G401 (cell line): Measurements from ENCODE around the gene ALS2. TPM values are rescaled to one million over a fixed set of nuclear protein-coding genes. Genes with fewer than 3 reads are reported as not detected.
"Not testable (repeated sequence)": the region's sequence is repeated elsewhere in the genome, so short reads cannot be mapped to it uniquely, and the experiment has no call there.

Source experiments
- DNase-seq: peaks from one replicate; pipeline ENCODE4 v3.0.0-alpha.2; 2015; ENCODE audit warnings: low spot score
- in situ Hi-C: cut with HindIII; loops from 2 replicates; pipeline ENCODE4 v1.10.0; 2016; ENCODE audit warnings: low sequenced_read_pairs, mixed read lengths
- total RNA-seq: library from RNA; depleted of rRNA; stranded (reverse); fragments of >200 nt; shearing (Covaris generic); gene quantifications from 2 replicates; pipeline ENCODE4 v1.2.3, GENCODE V29; 2014; rRNA removed

ALS2 gene
- total RNA-seq, result 52.2 and 95.2 TPM in 2 replicates

GRCh38 chr2:201780674-201781493 is at the start of gene ALS2:
TSS of gene ALS2 (minus strand) at chr2:201780933. CDS start at chr2:201768885, 12,048 bp downstream.
- in situ Hi-C loops, result no loop called here
- peak; percentile 100 for DNase-seq

- in situ Hi-C loops, result no loop called here
- no peak for DNase-seq
Observed at GRCh38 chr2:201828220-201828619, 47.5 kb upstream of the ALS2 start.

GRCh38 chr2:201827621-201828020 is 46.9 kb upstream of the ALS2 start:
- in situ Hi-C loops, result no loop called here
- DNase-seq, result no peak

- no peak for DNase-seq
- in situ Hi-C loops, result no loop called here
Observed at GRCh38 chr2:201824212-201824611, 43.5 kb upstream of the ALS2 start.

- no peak for DNase-seq
- in situ Hi-C loops, result no loop called here
Observed at GRCh38 chr2:201821080-201821479, 40.3 kb upstream of the ALS2 start.

GRCh38 chr2:201820383-201821007 is 39.8 kb upstream of the ALS2 start:
- DNase-seq, result no peak
- in situ Hi-C loops, result no loop called here

- no peak for DNase-seq
- in situ Hi-C loops, result no loop called here
Observed at GRCh38 chr2:201816657-201817575, 36.2 kb upstream of the ALS2 start.

- in situ Hi-C loops, result no loop called here
- DNase-seq, result peak; percentile 96
Observed at GRCh38 chr2:201813996-201814760, 33.4 kb upstream of the ALS2 start.

GRCh38 chr2:201810604-201811003 is 29.9 kb upstream of the ALS2 start:
- DNase-seq, in situ Hi-C loops: not testable (repeated sequence)

GRCh38 chr2:201809633-201810032 is 28.9 kb upstream of the ALS2 start:
- in situ Hi-C loops, result no loop called here
- no peak for DNase-seq

GRCh38 chr2:201808027-201808426 is 27.3 kb upstream of the ALS2 start:
- in situ Hi-C loops, result no loop called here

GRCh38 chr2:201807452-201807999 is 26.8 kb upstream of the ALS2 start:
- in situ Hi-C loops, result no loop called here
- DNase-seq, result peak; percentile 54

More at GRCh38 chr2:201808027-201808426, 27.3 kb upstream of the ALS2 start:
- peak; percentile 28 for DNase-seq

GRCh38 chr2:201806442-201807170 is 25.9 kb upstream of the ALS2 start, which contains the start of gene CDK15:
TSS of gene CDK15 (plus strand) at chr2:201806537. CDS start at chr2:201806665, 128 bp downstream.
- in situ Hi-C loops, result no loop called here
- peak; percentile 12 for DNase-seq

GRCh38 chr2:201798914-201799285 is 18.2 kb upstream of the ALS2 start:
- peak; percentile 14 for DNase-seq
- in situ Hi-C loops, result not testable (repeated sequence)

GRCh38 chr2:201798252-201798913 is 17.6 kb upstream of the ALS2 start:
- in situ Hi-C loops, result no loop called here
- no peak for DNase-seq

- no peak for DNase-seq
- in situ Hi-C loops, result no loop called here
Observed at GRCh38 chr2:201797175-201797840, 16.6 kb upstream of the ALS2 start.

- DNase-seq, result no peak
- in situ Hi-C loops, result no loop called here
Observed at GRCh38 chr2:201796478-201796865, 15.7 kb upstream of the ALS2 start.
